Measurements from ENCODE around the gene AOPEP.

The AOPEP gene

DNA sequence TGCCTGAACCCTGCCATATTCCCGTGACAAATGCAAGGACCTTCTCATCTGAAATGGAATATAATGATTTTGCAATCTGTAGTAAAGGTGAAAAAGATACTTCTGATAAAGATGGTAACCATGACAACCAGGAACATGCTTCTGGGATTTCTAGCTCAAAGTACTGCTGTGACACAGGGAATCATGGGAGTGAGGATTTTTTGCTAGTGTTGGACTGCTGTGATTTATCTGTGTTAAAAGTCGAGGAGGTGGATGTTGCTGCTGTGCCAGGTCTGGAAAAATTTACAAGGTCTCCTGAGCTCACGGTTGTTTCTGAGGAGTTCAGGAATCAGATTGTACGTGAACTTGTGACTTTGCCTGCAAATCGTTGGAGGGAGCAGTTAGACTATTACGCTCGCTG, 33.5 kb downstream of the AOPEP start:
- in situ Hi-C loops (cut with MboI; ENCODE audit: low sequenced_read_pairs): no loop called here

DNA sequence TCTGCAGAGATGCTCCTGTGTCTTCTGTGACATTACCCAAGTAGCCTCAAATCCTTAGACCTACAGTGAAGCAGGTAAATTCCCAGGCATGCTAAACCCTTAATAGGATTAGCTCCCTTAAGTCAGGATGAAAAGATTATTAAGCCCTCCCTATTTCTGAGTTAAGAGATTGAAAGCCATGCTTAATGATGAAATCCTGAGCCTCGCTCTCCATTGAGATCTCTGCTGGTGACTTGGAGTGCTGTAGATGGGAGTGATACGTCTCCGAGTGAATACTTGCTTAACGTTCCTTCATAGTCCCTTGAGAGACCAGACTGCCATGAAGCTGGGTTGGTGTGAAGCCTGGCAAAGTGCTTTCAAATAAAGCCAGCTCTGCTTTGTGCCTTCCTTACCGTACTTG, 34.2 kb downstream of the AOPEP start:
- in situ Hi-C loops (cut with MboI; ENCODE audit: low sequenced_read_pairs): no loop called here

DNA sequence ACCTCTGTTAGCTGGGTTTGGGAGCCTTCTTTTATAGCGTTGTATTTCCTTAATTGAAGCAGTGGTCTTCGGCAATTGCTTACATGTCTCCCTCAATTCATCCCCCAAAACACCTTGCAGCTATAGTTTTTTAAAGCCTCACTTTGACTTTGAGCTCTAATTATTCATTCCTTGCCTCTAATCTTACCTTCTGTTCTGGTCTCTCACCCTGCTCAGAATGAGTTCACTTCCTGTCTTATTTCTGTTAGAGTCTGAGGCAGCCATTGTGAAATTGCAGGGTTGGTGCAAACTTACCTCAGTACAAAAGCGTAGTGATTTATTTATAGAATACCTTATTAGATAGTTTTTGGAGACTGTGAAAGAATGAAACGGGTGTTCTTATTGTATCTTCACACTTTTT, 35.0 kb downstream of the AOPEP start:
- in situ Hi-C loops (cut with MboI; ENCODE audit: low sequenced_read_pairs): no loop called here

DNA sequence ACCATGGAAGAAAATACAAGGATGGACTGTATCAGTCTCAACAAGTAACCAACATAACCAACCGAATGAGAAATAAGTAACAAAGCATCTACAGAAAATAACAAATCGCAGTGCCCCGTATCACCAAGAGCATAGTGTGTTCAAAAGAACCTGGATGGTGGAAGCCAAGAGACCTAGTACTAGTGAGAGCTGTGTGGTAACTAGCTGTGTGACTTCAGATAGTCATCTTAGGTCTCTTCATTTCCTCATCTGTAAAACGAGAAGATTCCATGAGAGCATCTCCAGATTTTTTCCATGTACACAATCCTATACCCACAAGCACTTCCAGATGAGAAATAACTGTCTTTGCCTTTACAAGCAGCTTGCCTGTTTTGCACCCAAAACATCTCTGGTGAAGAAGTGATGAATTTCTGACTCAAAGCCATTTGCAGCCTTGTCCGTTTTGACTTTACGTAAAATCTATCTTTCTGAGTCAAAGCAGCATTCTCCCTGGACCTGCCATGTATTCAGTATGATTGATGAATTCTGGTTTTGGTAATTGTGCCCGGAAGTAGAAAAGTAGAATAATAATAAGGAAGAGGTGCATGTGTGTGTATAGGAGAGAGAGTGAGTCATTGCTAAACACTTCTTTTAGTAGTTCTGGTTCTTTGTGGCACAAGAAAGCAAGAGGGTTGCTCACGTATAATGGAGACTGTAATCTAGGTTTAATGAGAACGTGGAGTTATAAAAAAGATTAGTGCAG, 41.0 kb downstream of the AOPEP start:
- in situ Hi-C loops (cut with MboI; ENCODE audit: low sequenced_read_pairs): no loop called here

DNA sequence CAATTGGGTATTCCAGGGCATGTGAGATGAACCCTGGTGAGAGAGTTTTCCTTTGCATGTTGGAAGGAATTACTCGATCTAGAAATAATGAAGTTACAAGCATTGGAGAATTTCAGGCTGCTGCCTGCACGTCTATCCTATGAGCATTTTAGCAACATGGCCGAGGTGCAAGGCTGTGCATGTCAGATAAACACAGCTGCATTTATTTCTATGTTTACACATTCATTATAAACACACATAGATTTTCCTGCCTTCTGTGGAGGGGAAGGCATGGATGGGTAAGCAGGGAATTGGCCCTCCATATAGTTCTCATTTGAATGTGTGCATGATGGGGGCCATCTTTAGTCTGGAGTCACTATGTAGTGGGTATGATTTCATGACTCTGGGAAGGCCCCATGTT, 42.3 kb downstream of the AOPEP start:
- in situ Hi-C loops (cut with MboI; ENCODE audit: low sequenced_read_pairs): no loop called here

DNA sequence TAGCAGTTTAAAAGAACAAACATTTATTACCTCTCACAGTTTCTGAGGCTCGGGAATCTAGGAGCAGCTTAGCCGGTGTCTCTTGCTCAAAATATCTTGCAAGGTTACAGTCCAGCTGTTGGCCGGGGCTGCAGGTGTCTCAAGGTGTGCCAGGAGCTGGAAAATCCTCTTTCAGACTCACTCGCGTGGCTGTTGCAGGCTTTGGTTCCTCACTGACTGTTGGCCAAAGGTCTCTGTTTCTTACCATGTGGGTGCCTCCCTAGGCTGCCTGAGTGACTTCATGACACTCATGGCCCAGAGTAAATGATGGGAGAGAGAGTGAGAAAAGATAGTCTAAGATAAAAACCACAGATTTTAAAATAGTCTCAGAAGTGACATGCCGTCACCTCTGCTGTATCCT, 43.8 kb downstream of the AOPEP start:
- in situ Hi-C loops (cut with MboI; ENCODE audit: low sequenced_read_pairs): no loop called here

DNA sequence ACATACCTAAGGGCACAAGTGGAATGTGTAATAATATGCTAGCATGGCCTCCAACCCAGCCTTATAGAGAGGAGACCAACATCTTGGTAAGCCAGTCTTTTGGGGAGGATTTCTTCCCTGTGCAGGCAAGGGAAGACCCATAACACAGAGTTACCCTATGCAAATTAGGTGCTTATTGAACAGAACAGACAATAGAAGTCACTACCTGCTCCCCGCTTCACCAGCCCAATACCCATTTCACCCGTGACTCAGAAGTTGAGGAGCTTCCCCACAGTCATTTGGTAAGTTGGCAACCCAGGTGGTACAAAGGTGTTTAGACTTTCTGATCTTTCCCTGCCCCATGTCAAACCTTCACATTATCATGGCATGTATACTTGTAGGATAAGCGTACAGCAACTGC, 44.6 kb downstream of the AOPEP start:
- in situ Hi-C loops (cut with MboI; ENCODE audit: low sequenced_read_pairs): no loop called here

DNA sequence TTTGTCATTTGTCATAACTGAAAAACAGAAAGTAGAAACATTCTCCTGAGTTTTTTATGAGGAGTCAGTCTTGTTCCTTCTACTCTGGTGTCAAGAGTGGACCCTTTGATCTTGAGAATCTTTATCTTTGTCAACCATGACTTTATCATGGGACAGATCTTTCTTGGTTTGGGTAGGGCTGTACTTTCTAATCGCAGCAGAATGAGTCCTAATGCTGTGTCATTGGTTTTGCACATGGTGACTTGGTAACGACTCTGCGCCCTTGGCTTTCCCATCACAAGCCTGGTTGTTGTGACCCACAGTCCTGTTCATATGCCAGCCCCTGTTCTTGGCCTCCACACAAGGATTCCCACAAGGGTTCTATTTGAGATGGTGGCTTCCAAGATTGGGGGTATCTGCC, 45.6 kb downstream of the AOPEP start:
- in situ Hi-C loops (cut with MboI; ENCODE audit: low sequenced_read_pairs): no loop called here

DNA sequence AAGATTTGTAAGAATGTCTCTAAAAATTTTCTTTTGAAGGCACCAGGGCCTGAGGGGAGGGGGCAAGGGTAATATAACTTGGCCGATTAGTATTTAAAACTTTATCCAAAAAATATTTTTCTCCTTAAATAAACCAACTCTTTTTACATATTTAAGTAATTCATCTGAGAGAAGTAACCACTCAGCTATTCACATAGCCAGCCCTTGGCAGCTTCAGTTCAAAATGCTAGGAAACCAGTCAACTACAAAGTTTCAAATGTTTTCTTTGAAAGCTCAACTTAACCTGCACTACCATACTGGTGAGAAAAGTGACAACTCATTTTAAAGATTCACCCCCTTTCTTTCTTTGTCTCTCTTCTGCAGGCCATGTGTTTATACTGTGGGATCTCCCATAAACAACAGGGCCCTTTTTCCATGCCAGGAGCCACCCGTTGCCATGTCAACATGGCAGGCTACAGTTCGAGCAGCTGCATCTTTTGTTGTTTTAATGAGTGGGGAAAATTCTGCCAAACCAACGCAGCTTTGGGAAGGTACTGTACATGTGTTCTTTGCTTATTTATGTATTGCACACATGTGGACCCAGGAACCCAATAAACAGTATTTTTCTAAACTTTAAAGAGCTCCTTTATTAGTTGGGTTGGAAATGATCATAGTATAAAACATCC, 46.3 kb downstream of the AOPEP start:
- in situ Hi-C loops (cut with MboI; ENCODE audit: low sequenced_read_pairs): no loop called here

DNA sequence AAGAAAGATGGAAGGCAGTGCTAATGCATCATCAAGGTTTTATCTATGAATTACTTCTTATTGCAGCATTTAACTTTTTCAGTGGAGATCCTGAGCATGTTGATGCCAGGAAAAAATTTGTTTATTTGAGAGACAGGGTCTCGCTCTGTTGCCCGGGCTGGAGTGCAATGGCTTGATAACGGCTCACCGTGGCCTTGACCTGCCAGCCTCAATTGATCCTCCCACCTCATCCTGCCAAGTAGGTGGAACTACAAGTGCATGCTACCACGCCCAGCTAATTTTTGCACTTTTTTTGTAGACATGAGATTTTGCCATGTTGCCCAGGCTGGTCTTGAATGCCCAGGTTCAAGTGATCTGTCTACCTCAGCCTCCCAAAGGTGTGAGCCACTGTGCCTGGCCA, 47.2 kb downstream of the AOPEP start:
- in situ Hi-C loops (cut with MboI; ENCODE audit: low sequenced_read_pairs): no loop called here

DNA sequence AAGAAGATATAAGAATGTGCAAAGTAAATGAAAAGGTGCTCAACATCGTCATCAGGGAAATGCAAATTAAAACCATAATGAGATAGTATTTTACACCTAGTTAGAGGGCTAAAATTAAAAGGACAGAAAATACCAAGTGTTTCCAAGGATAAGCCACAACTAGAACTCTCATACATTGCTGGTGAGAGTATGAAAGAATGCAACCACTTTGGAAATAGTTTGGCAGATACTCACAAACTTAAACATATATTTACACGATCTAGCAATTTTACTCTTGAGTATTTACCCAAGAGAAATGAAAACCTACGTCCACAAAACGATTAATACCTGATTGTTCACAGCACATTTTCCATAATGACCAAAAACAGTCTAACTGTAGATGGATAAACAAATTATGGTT, 51.5 kb downstream of the AOPEP start:
- in situ Hi-C loops (cut with MboI; ENCODE audit: low sequenced_read_pairs): no loop called here

DNA sequence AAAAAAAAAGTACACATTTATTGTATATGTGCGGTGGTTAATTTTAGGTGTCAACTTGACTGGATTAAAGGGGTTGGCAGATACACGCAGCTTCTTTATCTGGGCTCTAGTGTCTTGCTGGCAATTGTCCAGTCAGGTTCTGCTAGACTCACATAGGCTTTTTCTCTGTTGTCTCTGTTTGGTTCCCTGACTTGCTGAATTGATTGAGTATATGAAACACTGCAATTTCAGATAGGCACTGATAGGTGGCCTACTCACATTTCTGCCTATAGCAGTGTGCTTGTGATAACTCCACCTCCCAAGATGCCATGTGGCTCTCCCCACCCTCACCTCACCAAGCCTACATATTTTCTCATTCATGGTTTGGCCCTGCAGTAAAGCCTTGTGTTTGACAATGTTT, 52.5 kb downstream of the AOPEP start:
- in situ Hi-C loops (cut with MboI; ENCODE audit: low sequenced_read_pairs): no loop called here

DNA sequence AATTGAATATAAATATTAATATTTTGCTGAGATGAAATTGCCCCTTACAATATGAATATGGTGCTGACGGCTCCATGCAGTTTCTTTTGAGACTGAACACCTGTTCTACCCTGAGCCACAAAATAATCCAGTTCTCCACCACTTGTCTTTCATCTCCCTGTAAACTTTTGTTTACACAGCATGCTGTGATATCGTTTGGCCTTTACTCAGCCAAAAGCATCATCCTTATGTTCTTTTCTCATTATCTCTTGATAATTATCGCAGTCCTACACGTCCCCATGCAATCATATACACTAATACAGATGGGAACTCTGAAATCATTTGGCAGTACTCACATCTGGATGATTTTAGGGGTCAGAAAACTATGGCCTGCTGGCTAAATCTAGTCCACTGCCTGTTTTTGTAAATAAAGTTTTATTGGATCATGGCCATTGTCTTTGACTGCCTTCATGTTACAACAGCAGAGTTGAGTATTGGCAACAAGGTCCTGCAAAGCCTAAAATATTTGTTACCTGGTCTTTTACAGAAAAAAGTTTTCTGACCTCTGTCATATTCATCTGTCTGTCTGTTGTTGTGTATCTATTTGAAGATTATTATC, 53.3 kb downstream of the AOPEP start:
- in situ Hi-C loops (cut with MboI; ENCODE audit: low sequenced_read_pairs): no loop called here

DNA sequence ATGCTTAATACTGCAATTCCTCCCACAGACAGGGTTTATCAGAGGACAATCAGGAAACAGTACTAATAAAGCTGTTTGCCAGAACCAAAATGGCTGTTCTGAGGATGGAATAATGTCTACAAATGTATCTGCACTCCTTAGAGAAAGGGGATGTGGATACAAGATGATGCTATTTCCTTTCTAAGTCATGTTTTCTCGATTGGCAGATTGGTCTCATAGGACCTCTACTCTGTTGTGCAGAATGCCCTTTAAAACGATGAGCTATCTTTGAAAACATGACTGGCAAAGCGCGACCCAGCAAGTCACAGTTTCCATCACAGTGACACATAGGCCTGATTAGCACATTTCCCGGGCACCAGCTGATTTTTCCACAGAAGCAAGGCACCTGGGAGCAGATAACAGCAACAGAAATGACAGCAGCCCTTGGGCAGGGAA, 54.0 kb downstream of the AOPEP start:
- in situ Hi-C loops (cut with MboI; ENCODE audit: low sequenced_read_pairs): no loop called here

DNA sequence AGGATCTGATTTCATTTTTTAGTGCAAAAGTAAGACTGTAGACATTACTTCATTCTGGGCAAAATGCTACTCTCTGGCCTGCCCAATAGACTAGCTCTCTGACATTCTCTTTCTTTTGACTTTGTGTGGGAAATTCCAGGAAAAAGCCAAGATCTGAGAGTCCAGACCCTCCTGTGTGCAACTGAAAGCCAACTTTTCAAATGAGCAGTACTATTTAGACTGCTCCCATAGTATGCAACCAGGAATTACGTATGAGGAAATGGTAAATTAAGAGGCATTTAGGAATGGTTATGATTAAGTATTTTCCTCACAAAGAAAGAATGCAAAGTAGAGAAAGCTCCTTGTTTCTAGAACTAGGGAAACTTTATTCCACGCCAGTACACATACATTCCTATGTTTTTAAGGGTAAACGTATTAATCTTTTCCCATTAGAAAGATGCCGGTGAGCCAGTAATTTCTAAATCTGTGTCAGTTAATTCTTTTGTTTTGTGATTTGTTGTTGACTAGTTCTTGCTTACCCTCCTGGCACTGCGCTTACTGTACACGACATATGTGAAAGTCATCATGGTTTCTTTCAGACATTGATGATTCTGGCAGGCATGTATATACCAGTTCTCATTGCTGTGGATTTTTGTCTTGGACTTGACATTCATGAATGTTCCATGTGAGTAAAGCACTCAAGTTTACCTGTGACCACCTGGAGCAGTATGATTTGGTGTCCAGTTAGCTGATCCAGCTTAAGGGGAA, 56.0 kb downstream of the AOPEP start:
- in situ Hi-C loops (cut with MboI; ENCODE audit: low sequenced_read_pairs): no loop called here

DNA sequence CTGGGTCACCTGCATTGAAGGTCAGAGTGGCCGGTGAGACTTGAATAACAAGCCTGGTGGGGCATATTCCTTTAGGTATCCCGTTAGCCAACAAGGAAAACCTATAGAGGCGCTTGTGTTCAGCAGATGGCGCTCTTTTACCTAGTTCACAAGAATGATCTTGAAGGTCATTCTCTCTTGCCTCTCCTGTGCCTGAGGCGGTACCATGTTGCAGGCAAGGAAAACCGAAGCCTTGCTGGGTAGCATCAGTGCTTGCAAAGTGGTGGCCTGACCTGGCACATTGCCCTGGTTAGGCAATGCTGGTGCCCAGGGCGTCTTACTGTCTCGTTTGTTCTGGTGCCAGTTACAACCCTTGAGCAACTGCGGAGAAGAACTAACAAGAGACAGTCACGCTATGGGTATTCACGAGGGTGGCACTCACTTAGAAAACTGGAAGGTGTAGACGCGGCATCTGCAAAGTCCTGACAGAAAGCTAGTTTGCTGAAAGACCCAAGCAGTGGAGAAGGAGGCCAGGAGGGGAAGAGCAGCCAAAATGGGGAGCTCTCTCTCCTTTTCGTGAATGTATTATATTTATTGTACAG, 56.7 kb downstream of the AOPEP start:
- in situ Hi-C loops (cut with MboI; ENCODE audit: low sequenced_read_pairs): no loop called here

DNA sequence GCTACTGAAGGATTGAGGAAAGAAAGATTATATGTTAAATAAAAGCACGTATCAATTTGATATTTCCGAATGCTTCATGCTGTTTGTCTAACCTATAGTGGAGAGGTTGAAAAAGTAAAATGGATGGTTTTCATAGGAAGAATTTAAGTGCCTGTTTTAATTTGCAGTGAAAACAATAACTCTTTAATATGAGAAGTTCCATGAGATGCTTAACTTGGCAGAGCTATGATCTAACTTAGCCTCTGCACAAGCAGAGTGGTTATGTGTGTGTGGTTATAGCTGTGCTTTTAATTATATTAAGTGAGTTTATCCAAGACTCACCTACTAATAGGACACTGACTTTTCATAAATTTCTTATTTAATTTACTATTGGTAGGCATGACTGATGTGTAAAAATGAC, 57.4 kb downstream of the AOPEP start:
- in situ Hi-C loops (cut with MboI; ENCODE audit: low sequenced_read_pairs): no loop called here

DNA sequence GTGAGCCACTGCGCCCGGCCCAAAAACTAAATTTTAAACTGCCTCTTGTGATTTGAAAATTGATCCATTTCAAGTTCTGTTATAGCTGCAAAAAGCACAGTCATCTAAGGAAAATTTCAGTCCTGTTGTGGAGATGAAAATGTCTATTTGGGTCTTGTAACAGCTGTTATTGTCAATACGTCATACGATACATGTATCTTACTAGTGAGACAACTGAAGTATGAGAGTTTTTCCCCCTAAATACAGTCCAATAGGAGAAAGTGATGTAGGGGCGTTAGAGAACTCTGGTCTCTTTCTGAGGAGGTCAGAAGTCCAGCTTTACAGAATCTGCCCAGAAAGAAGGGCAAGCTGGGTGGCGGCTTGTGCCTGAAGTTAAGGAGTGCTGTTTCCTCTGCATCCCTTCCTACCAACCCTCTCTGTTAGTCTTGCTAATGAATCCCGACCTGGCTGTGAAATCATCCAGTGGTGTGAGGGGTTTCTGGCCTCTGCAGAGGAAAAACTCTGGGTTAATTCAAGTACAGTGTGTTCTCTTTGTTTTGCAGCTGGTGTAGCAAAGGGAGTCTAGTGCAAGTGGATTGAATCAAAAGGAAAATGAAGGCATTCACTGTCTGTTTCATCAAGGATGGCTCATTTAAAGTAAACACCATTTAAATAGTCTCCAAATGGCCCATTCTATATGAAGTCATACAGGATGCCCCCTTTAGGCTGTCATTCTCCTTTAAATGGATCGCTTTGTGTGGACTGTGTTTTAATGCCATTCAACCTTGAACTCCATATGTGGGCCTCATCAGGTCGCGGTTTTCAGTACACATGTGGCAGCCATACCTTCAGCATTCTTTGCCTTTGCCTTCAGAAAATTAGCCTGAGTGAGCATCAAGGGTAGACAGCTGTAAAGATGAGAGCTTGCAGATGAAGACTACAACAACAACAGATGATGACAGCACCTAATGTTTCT, 59.0 kb downstream of the AOPEP start:
- in situ Hi-C loops (cut with MboI; ENCODE audit: low sequenced_read_pairs): no loop called here

DNA sequence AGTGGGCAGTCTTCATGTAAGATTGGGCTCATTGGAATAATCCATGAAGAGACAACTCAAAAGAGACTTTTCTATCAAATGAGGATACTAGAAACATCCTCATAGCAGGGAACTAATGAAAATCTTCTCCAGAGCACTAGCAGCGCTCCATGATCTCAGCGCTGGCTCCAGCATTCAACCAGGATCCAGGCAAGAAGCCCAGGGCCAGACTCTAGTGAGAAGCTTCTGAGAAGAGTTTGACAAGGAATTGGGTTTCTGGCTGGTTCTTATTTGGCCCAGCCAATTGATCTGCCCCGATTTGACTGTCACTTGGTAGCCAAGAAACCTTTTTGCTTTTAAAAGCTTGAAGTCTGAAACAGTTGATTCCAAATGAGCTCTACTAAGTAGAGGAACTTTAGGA, 60.1 kb downstream of the AOPEP start:
- in situ Hi-C loops (cut with MboI; ENCODE audit: low sequenced_read_pairs): no loop called here

DNA sequence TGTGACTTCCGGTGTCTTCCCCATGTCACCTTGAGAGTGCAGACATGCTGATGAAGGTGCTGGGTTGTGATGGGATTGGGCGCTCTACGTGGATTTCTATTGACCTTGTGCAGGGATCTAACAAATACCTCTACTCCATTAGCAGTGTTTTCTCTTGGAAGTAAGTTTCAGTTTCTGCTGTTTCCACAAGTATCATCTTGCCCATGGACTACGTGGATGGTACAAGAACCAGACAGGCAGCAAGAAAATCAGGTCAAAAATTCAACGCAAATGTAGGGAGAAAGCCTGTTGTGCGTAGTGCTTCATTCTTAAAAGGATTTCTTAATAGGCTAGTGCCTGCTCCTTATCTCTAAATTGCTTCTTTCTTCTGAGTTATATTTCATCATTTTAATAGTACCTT, 60.8 kb downstream of the AOPEP start:
- in situ Hi-C loops (cut with MboI; ENCODE audit: low sequenced_read_pairs): no loop called here

Data from hTERT RPE-1 (cell line).